DMS114 treated with DMSO at 0.1 percent for 48 hours (cell line): ENCODE measurements around the gene CHSY3.

Experiments used
- DNase-seq: peaks from one replicate; lab custom pipeline; 2025; ENCODE audit not compliant: unreplicated experiment; lab: John Stamatoyannopoulos, UW

CHSY3 gene

DNA sequence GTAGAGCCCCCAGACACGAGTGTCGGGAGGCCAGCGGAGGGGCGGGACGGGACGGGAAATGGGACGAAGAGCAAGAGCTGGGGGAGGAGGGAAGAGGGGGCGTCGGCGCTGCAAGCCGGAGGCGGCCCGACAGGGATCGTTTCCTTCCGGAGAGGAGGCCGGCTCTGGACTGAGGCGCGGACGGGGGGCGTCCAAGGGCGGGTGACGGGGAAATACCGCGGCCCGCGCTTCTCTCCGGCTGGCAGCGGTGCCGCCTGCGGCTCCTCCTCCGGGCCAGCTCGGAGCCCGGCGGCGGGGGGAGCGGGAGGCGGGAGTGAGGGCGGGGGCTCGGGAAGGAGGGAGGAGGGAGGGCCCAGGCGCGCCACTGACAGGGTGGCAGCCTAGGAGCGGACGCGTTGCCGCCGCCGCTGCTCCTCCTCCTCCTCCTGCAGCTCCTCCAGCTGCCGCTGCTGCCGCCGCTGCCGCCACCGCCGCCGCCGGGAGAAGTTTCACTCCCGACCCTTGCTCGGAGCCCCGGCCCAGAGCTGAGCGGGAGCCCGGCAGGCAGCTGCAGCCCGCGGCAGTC lies at the start of gene CHSY3:
CHSY3 (plus strand) TSS at position 364 of the 565 bp plus-strand sequence.
- DNase-seq = no peak

DNA sequence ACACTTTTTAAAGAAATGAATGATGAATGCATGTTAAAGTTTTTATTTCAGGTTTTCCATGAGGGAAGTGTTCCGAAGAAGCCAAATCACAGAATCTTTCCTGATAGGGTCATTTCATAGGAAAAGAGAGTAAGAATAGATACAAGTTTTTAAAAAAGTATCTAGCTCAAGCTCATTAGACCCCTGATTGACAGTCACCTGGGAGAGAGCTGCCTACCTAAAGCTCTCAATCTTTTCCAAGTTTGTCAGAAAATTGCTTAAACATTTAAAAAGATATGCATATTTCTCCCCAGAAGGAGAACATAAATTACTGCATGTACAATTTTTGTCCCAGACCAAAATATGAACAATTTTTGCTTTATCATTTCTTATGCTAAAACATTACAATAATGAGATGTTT lies 47.9 kb upstream of the CHSY3 start:
- DNase-seq = no peak

DNA sequence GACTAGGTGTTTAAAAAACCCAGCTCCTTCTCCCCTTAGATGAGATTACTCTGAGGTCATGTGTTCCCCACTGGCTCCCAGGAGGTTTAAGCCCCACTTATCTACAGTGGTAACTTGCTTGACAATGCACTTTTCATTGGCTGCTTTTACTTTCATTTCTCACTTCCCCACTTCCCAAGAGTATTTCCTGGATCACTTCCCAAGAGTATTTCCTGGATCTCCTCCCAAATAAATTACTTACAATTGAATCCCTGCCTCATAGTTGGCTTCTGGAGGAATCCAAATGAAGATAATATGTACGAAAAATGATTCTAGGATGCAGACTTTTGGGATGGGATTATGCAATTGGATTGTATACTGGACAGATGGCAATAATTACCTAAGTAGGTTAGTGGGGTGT lies 47.1 kb upstream of the CHSY3 start:
- DNase-seq = no peak

GRCh38 chr5:129858131-129858675 lies 46.1 kb upstream of the CHSY3 start:
- DNase-seq = no peak

DNA sequence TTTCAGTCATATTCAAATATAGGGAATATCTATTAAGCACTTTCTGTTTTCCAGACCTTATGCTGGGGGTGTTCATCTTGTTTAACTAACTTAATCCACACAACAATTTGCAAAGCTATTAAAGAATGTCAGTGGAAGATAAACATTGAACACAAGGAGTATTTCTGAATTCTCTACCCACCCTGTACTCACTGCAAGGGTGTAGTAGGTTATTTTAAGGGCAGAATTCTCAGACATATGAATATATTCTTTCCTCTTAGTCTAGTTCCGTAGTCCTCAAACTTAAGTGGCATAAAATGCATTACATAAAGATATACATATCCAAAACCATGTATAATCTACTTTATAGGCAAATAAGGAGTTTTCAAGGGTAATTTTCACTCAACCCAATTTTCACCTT lies 19.9 kb upstream of the CHSY3 start:
- DNase-seq = no peak

- no peak for DNase-seq
These were observed 4.8 kb upstream of the CHSY3 start for GRCh38 chr5:129899454-129899853.

- DNase-seq = no peak
These were observed 1.4 kb upstream of the CHSY3 start for GRCh38 chr5:129902816-129903215.

DNA sequence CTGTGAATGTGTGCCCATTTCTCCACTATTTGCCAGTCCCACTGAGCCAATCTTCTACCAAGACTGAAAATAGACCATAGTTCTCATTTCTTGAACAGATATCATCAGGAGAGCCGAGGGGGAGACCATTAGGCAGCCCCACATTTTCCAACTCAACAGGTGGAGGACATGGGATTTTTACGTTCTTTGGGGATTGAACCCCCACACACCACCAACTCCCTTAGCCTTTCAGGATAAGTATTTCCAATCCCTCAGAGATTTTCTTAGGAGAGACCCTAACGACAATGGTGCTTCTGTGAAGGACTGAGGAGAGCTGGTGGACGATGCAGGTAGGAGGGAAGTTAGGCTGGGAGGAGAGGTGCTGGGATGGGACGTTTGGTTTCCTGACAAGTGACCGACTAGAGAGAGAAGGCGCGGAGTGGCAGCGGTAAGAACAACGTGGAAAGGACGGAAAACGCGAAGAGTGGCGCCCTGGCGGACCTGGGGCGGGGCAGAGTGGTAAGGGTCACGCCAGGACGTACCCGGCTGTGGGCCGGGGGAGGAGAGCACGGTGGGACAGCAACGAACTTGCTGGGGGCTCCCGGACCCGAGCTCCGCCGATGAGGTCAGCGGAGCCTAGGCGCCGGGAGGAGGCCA lies 681 bp upstream of the CHSY3 start:
- no peak for DNase-seq

DNA sequence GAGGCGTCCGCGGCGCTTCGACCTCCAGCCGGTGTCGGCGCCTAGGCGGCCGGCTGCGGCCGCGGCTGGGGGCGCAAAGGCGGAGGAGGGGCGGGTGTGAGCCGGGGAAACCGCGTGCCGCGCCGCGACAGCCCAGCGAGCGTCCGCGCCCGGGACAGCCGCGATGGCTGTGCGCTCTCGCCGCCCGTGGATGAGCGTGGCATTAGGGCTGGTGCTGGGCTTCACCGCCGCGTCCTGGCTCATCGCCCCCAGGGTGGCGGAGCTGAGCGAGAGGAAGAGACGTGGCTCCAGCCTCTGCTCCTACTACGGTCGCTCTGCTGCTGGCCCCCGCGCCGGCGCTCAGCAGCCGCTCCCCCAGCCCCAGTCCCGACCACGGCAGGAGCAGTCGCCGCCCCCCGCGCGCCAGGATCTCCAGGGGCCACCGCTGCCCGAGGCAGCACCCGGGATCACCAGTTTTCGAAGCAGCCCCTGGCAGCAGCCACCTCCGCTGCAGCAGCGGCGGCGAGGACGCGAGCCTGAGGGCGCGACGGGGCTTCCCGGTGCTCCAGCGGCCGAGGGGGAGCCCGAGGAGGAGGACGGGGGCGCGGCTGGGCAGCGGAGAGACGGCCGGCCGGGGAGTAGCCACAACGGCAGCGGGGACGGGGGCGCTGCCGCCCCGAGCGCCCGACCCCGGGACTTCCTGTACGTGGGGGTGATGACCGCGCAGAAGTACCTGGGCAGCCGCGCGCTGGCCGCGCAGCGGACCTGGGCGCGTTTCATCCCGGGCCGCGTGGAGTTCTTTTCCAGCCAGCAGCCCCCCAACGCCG lies 605 bp downstream of the CHSY3 start:
- DNase-seq = no peak

DNA sequence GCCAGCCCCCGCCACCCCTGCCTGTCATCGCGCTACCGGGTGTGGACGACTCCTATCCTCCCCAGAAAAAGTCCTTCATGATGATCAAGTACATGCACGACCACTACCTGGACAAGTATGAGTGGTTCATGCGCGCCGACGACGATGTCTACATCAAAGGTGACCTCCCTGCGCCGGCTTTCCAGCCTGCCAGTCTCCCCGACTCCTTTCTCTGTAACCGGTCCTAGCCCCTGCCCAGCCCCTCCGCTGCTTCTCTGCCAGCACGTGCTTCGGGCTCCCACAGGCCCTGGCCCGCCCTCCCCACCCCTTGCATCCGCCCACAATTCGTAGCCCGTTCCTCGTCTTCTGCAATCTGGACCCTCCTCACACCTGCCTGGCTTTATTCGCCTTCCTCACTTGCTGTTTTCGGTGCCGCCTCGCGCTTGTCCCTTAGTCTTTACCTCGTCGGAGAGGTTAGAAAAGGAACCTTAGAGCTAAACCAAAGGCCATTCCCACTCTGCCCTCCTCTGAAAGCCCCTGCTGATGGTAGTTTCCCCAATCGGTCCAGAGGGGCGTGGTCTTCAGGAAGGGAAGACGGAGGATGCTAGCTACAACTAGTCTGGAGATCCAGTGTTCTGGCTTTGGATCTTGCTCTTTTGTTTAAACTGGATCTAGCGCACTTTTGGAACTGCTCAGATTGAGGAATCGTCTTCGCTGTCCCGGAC lies 1.4 kb downstream of the CHSY3 start:
- no peak for DNase-seq

- no peak for DNase-seq
These were observed 2.1 kb downstream of the CHSY3 start for GRCh38 chr5:129906177-129906887.

- DNase-seq = no peak
These were observed 5.0 kb downstream of the CHSY3 start for GRCh38 chr5:129909225-129909624.

GRCh38 chr5:129912601-129913255 lies 8.5 kb downstream of the CHSY3 start:
- no peak for DNase-seq

DNA sequence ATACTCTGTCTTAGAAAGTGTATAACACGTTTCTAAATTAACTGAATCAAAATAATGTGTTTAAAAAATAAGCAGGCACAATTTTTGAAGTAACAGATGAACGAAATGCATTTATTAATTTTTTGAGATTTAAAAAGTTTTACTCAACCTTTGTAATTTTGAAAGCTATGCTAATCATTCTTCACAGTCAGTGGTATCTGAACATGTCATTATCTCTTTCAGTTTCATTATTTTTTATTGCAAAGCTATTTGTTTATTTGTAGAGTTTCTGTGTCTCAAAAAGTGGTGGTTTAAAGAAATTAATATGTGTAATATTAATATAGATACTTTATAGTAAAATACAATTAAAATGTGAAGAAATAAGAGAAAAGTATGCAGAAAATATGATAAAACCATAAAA lies 11.2 kb downstream of the CHSY3 start:
- no peak for DNase-seq

- DNase-seq = no peak
These were observed 13.0 kb downstream of the CHSY3 start for GRCh38 chr5:129917224-129917623.

- DNase-seq = no peak
These were observed 16.9 kb downstream of the CHSY3 start for GRCh38 chr5:129921204-129921603.

- DNase-seq = no peak
These were observed 26.0 kb downstream of the CHSY3 start for GRCh38 chr5:129930221-129930620.

GRCh38 chr5:129935626-129936025 lies 31.4 kb downstream of the CHSY3 start:
- DNase-seq = no peak

GRCh38 chr5:129938077-129938476 lies 33.8 kb downstream of the CHSY3 start:
- no peak for DNase-seq

DNA sequence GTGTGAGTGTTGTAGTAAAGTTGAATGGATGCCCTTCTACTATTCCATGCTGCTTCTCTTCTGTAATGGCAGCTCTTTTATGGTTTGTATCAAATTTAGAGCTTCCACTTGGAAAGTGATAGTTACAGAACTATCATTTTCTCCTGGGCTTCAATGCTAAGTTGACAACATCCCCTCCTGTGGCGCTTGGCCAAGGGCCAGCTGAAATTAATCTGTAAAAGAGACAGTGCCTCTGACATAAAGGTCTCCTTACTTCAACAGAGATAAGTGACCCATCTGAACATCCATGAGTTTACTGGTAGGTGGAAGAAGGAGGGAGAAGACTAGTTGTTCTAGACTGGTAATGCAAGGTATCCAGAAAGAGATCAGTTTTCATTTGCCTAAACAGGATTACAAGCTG lies 39.7 kb downstream of the CHSY3 start:
- DNase-seq = no peak
